ENCODE results near the gene ALG10B.
"Not testable (repeated sequence)": the region's sequence is repeated elsewhere in the genome, so short reads cannot be mapped to it uniquely, and the experiment has no call there.

- TF ChIP-seq CBX2 (IDR thresholded peaks at IDR 0.05; ENCODE audit: insufficient read depth, low read length, poor library complexity, severe bottlenecking); CTCF (IDR thresholded peaks at IDR 0.05 in 2 of 3, conservative IDR thresholded peaks at IDR 0.05 in 1 of 3; ENCODE audit: insufficient read depth in 2 of 3, low read depth in 1 of 3, low read length in 3 of 3); NFIC (IDR thresholded peaks at IDR 0.05); ZNF224 (CRISPR knock-in tag; IDR thresholded peaks at IDR 0.05); ETV5 (CRISPR knock-in tag; IDR thresholded peaks at IDR 0.05; ENCODE audit: low read depth); USF1 (CRISPR knock-in tag; IDR thresholded peaks at IDR 0.05); REST (IDR thresholded peaks at IDR 0.05; ENCODE audit: borderline replicate concordance); REST (CRISPR knock-in tag; IDR thresholded peaks at IDR 0.05; ENCODE audit: low read depth); TCF7L2 (IDR thresholded peaks at IDR 0.05; ENCODE audit: low read depth, low read length); ZNF12 (CRISPR knock-in tag; IDR thresholded peaks at IDR 0.05): not testable (repeated sequence)
Measured at GRCh38 chr12:38330414-38330813, 13.8 kb downstream of the ALG10B start.

Measured in K562 (cell line).